Mammary epithelial cell (primary cell): ENCODE results near the gene ALKBH1.

Source experiments
- CTCF ChIP-seq, 2 donors: IDR thresholded peaks in 1 of 2; conservative IDR thresholded peaks in 1 of 2; 2 replicates each; pipeline ENCODE4 v1.5.1; 2011 to 2012; ENCODE audit warnings: inconsistent platforms in 2 of 2, low read length in 2 of 2, mild to moderate bottlenecking in 2 of 2, control low read depth in 1 of 2, low read depth in 1 of 2; ENCODE audit not compliant: insufficient read depth in 1 of 2; ENCODE audit errors: extremely low read depth in 1 of 2
- EZH2 ChIP-seq: IDR thresholded peaks from 2 replicates; pipeline ENCODE4 v1.6.1; 2012; ENCODE audit warnings: low read length, inconsistent platforms, borderline replicate concordance

GRCh38 chr14:77630111-77630510 lies 77.7 kb downstream of the ALKBH1 start:
- no peak for TF ChIP-seq EZH2
- no peak for TF ChIP-seq CTCF (conservative IDR thresholded peaks at IDR 0.05 in 1 of 2, IDR thresholded peaks at IDR 0.05 in 1 of 2; ENCODE audit: extremely low read depth in 1 of 2, insufficient read depth in 1 of 2, low read depth in 1 of 2, low read length in 2 of 2)
